HepG2 (cell line): Measurements from ENCODE around the gene RETREG2. TPM values are rescaled to one million over a fixed set of nuclear protein-coding genes. Genes with fewer than 3 reads are reported as not detected.

Experiments used
- FOXO1 ChIP-seq: sonication (generic); formaldehyde crosslinking; IDR thresholded peaks from 2 replicates; pipeline ENCODE4 v1.4.0; 2020; ENCODE audit warnings: missing genetic modification reagents
- HMGXB3 ChIP-seq: sonication (generic); formaldehyde crosslinking; IDR thresholded peaks from 2 replicates; pipeline ENCODE4 v1.4.0; 2020; ENCODE audit warnings: missing genetic modification reagents, borderline replicate concordance
- MED1 ChIP-seq: sonication (generic); formaldehyde crosslinking; IDR thresholded peaks from 2 replicates; pipeline ENCODE4 v1.4.0; 2020; ENCODE audit warnings: missing genetic modification reagents
- STAT6 ChIP-seq: sonication (generic); formaldehyde crosslinking; IDR thresholded peaks from 2 replicates; pipeline ENCODE4 v1.4.0; 2020; ENCODE audit warnings: missing genetic modification reagents, mild to moderate bottlenecking, borderline replicate concordance
- THAP11 ChIP-seq: IDR thresholded peaks from 2 replicates; pipeline ENCODE4 v1.6.1; 2016; ENCODE audit warnings: missing biosample characterization, missing genetic modification reagents
- TRIM22 ChIP-seq: fragments of 450-650 bp; IDR thresholded peaks from 2 replicates; pipeline ENCODE4 v1.6.1; 2017
- YY1 ChIP-seq: IDR thresholded peaks from 2 replicates; pipeline ENCODE4 v1.6.1; 2011; ENCODE audit warnings: low read length, low read depth, moderate library complexity, mild to moderate bottlenecking; ENCODE audit not compliant: insufficient read depth, insufficient replicate concordance
- ZNF816 ChIP-seq: sonication (generic); formaldehyde crosslinking; IDR thresholded peaks from 2 replicates; pipeline ENCODE4 v1.8.0; 2022; ENCODE audit warnings: missing genetic modification reagents, mild to moderate bottlenecking, borderline replicate concordance
- polyA plus RNA-seq, 8 experiments: library from polyadenylated mRNA; depleted of rRNA in 3 of 8; stranded (reverse) in 7 of 8; unstranded in 1 of 8; fragments of >200 nt; fragmentation: Illumina TruSeq in 4 of 8; extraction: Trizol in 4 of 8; gene quantifications; 2 replicates each; pipeline versions ENCODE4 v1.2.1 to v1.2.3, GENCODE V29; 2011 to 2016; ENCODE audit warnings: low read depth in 4 of 8, missing spikeins in 1 of 8, mixed read lengths in 1 of 8; ENCODE audit not compliant: insufficient read depth in 1 of 8
- total RNA-seq, 5 experiments: library from RNA; depleted of rRNA; stranded (reverse); fragments of >200 nt; fragmentation: Illumina TruSeq; extraction: Trizol; gene quantifications; 2 replicates each; pipeline ENCODE4 v1.2.3, GENCODE V29; 2016; ENCODE audit warnings: low read depth in 1 of 5
- TF ChIP-seq, protein P1 (sequence below): sonication (generic); formaldehyde crosslinking; IDR thresholded peaks from 2 replicates; pipeline ENCODE4 v1.5.0; 2020; ENCODE audit warnings: mild to moderate bottlenecking, missing genetic modification reagents, borderline replicate concordance
- TF ChIP-seq, protein P2 (sequence below): sonication (generic); formaldehyde crosslinking; IDR thresholded peaks from 2 replicates; pipeline ENCODE4 v1.4.0; 2020; ENCODE audit warnings: missing genetic modification reagents

The RETREG2 gene
- total and polyA plus RNA-seq, 2 of the 13 experiments (the other 11 are each of a cell fraction or from before 2014, with no cell fraction given) = 86.0 to 134 TPM

DNA sequence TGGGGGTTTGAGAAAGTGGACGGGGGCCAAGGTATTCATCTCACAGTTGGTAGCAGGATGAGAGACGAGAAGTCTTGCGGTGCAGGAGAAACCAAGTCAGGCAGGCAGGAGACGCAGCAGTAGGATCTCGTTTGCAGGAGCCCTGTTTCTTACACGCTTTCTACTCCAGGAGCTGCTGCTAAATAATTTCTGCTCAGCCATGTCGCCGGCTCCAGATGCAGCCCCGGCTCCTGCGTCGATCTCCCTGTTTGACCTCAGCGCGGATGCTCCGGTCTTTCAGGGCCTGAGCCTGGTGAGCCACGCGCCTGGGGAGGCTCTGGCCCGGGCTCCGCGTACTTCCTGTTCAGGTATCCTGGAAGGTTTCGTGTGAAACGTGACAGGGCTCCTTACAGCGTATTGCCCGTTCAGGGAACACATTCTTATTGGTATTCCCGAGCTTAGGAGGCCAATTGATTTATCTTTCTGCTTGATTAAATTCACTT, 52.0 kb downstream of the RETREG2 start (continued):
- TF ChIP-seq, protein P1, sequence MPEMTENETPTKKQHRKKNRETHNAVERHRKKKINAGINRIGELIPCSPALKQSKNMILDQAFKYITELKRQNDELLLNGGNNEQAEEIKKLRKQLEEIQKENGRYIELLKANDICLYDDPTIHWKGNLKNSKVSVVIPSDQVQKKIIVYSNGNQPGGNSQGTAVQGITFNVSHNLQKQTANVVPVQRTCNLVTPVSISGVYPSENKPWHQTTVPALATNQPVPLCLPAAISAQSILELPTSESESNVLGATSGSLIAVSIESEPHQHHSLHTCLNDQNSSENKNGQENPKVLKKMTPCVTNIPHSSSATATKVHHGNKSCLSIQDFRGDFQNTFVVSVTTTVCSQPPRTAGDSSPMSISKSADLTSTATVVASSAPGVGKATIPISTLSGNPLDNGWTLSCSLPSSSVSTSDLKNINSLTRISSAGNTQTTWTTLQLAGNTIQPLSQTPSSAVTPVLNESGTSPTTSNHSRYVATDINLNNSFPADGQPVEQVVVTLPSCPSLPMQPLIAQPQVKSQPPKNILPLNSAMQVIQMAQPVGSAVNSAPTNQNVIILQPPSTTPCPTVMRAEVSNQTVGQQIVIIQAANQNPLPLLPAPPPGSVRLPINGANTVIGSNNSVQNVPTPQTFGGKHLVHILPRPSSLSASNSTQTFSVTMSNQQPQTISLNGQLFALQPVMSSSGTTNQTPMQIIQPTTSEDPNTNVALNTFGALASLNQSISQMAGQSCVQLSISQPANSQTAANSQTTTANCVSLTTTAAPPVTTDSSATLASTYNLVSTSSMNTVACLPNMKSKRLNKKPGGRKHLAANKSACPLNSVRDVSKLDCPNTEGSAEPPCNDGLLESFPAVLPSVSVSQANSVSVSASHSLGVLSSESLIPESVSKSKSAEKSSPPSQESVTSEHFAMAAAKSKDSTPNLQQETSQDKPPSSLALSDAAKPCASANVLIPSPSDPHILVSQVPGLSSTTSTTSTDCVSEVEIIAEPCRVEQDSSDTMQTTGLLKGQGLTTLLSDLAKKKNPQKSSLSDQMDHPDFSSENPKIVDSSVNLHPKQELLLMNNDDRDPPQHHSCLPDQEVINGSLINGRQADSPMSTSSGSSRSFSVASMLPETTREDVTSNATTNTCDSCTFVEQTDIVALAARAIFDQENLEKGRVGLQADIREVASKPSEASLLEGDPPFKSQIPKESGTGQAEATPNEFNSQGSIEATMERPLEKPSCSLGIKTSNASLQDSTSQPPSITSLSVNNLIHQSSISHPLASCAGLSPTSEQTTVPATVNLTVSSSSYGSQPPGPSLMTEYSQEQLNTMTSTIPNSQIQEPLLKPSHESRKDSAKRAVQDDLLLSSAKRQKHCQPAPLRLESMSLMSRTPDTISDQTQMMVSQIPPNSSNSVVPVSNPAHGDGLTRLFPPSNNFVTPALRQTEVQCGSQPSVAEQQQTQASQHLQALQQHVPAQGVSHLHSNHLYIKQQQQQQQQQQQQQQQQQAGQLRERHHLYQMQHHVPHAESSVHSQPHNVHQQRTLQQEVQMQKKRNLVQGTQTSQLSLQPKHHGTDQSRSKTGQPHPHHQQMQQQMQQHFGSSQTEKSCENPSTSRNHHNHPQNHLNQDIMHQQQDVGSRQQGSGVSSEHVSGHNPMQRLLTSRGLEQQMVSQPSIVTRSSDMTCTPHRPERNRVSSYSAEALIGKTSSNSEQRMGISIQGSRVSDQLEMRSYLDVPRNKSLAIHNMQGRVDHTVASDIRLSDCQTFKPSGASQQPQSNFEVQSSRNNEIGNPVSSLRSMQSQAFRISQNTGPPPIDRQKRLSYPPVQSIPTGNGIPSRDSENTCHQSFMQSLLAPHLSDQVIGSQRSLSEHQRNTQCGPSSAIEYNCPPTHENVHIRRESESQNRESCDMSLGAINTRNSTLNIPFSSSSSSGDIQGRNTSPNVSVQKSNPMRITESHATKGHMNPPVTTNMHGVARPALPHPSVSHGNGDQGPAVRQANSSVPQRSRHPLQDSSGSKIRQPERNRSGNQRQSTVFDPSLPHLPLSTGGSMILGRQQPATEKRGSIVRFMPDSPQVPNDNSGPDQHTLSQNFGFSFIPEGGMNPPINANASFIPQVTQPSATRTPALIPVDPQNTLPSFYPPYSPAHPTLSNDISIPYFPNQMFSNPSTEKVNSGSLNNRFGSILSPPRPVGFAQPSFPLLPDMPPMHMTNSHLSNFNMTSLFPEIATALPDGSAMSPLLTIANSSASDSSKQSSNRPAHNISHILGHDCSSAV (CRISPR knock-in tag) = 0 out of 2 replicates have a peak, but pooled peaks have one; percentile 17
- TF ChIP-seq, protein P2, sequence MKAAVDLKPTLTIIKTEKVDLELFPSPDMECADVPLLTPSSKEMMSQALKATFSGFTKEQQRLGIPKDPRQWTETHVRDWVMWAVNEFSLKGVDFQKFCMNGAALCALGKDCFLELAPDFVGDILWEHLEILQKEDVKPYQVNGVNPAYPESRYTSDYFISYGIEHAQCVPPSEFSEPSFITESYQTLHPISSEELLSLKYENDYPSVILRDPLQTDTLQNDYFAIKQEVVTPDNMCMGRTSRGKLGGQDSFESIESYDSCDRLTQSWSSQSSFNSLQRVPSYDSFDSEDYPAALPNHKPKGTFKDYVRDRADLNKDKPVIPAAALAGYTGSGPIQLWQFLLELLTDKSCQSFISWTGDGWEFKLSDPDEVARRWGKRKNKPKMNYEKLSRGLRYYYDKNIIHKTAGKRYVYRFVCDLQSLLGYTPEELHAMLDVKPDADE (CRISPR knock-in tag) = 0 out of 2 replicates have a peak, but pooled peaks have one; percentile 48
- TF ChIP-seq THAP11 (CRISPR knock-in tag) (no peak), MED1 (CRISPR knock-in tag) (peak; percentile 21; the same call in 1 of the 2 replicates), YY1 (no peak), FOXO1 (CRISPR knock-in tag) (no peak; the same call in 1 of the 2 replicates), TRIM22 (no peak), HMGXB3 (CRISPR knock-in tag) (no peak), STAT6 (CRISPR knock-in tag) (peak; percentile 78), ZNF816 (CRISPR knock-in tag) (0 out of 2 replicates have a peak, but pooled peaks have one; percentile 2)
